Epidermal melanocyte (primary cell): ENCODE measurements around the gene CAPZB.

Experiments
- DNase-seq: peaks from one replicate; pipeline ENCODE4 v3.0.0; 2011; ENCODE audit warnings: low spot score; ENCODE audit not compliant: insufficient read length

Gene CAPZB

DNA sequence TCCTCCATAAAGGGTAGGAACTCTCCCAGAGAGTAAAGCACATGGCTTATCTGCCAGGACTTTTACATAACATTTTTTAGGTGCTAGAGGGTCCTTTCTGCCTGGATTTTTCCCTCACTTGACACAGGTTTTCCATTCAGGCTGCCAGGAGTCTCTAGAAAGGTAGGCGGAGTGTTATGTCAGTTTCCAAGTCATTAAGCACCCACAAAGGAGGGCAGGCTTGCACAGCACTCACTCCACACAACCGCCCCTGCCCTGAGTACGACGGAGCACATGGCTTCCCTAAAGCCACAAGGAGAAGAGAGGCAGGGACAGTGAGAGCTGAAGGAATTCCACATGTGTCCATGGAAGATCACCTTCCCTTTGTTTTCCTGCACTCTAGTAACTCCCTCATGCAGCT lies 55.7 kb downstream of the CAPZB start:
- no peak for DNase-seq

DNA sequence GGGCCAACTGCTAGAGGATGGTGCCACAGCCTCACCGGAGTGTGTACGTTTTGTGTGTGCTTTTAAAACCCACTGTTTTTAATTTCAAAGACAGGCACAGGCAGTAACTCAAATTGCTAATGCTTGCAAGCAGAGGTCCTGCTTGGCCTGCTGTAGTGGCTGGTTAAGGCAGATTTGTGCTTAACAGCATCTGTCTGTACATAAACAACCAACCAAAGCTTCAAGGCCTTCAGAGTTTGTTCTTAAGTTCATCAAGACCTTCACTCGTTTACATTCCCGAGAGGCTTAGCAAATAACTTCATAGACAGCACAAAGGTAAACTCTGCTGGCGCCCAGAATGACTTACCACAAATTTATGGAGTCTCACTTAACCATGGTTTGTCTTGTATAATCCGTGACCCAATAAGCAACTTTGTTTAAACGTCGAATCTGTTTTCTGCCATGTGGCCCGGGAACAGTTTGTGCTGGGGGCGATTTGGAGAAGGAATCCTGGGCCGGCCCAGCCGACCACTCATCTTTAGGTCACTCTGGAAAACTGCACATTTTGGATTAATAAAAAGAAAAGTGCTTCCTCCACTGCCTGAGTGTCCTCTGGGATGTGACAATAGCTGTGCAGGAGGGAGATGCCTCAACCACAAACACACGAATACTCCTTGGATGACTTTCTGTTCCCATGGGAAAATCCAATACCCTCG lies 58.1 kb downstream of the CAPZB start:
- no peak for DNase-seq

- DNase-seq, result no peak
These were observed 58.8 kb downstream of the CAPZB start for GRCh38 chr1:19426294-19427086.

DNA sequence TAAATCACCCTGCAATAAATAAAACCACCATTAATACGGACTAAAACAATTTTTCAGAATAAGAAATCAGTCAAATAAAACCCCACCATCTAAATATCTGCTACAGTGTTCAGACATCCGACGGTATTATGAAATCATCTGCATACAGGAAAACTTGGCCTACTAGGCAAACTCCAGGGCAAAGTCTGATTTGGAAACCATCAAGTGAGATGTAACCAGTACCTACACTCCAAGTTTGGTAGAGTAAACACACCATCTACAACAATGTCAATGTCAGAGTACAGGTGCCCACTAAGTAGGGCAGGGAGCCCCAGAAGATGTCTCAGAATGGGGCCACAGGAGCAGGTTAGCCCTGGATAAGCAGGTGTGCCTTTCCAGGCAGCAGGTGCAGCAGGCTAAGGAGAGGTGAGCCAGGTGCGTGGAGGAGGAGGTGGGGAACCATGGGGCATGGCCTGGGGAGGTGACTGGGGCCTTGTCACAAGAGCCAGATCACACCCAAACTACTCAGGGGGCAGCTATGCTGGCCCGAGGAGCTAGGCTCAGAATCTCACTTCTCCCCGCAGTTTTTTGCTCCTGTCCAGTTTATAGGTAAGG lies 59.6 kb downstream of the CAPZB start:
- DNase-seq, result no peak

- DNase-seq, result no peak
These were observed 60.4 kb downstream of the CAPZB start for GRCh38 chr1:19424651-19425570.

- DNase-seq, result no peak
These were observed 62.2 kb downstream of the CAPZB start for GRCh38 chr1:19423130-19423529.

- no peak for DNase-seq
These were observed 64.0 kb downstream of the CAPZB start for GRCh38 chr1:19421365-19421764.

DNA sequence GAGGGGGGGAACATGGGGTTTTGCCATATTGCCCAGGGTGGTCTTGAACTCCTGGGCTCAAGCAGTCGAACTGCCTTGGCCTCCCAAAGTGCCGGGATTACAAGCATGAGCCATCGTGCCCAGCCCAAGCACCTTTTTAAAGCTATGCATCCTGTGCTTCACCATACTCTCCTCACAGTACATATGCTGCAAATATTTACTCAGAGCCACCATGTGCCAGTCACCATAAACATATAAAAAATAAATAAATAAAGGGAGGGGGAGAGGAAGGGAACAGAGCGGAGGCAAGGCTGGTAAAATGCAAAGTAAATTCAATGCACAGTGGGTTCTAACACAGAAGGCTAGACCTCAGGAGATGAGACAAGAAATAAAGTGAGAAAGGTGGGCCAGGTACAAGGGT lies 64.7 kb downstream of the CAPZB start:
- DNase-seq, result no peak

DNA sequence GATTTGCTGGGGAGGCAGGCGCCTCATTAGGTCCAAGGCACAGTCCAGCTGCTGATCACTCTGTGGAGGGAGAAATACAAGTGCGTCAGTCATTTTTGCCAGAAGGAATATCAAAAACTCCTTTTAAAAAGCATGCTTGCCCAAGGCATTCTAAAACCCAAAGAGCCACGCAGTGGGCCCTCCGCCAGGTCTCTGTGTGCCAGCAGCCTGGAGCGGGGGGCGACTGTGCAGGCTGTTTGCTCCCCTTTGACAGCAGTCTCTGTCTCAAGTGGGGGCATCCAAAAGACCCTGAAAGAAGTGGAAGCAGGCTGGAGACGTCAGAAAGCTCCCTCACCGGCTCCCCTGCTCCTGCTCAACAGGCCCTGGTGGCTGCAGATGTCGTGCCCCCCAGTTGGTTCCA lies 65.6 kb downstream of the CAPZB start:
- no peak for DNase-seq

DNA sequence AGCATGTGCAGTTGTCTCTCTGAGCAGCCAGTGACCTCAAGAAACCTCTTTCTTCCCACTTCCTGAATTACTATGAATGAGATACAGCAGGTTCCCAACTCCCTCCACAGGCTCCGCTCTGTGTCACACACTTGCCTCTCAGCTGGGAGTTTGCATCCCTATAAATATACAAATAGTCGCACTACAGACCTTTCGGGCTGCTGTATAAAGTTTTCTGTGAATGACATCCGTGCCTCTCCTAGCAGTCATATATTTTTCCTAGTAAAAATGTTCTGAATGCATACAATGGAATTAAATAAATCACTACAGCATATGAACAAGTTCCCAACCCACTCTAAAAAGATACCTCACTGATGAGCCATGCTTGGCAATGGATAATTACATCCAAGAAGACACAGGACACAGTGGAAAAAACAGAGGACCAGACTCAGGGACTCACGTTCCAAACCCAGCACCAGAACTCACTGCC lies 66.8 kb downstream of the CAPZB start:
- DNase-seq, result no peak

- no peak for DNase-seq
These were observed 68.3 kb downstream of the CAPZB start for GRCh38 chr1:19416921-19417470.

DNA sequence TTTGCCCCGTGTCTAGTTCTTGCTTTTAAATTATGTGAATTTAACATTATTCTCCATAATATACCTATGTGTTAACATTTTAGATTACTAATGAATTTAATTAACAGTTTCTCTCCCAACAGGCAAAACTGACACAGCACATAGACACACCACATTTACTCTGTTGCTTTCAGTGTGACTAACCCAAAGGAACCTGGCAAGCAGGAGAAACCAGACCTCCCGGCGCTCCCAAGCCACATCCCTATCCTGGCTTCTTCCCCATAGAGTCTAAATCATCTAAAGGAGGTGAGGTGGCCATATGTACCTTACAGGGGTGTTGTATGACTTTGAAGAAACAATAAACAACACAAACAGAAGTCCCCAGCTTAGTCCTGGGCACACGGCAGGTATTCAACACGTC lies 69.2 kb downstream of the CAPZB start:
- DNase-seq, result no peak

GRCh38 chr1:19414515-19415121 lies 70.7 kb downstream of the CAPZB start:
- DNase-seq, result no peak

- DNase-seq, result no peak
These were observed 71.3 kb downstream of the CAPZB start for GRCh38 chr1:19413999-19414398.

- no peak for DNase-seq
These were observed 72.7 kb downstream of the CAPZB start for GRCh38 chr1:19412654-19413053.

GRCh38 chr1:19411612-19412011 lies 73.7 kb downstream of the CAPZB start:
- no peak for DNase-seq

GRCh38 chr1:19410393-19410792 lies 74.9 kb downstream of the CAPZB start:
- no peak for DNase-seq

- no peak for DNase-seq
These were observed 75.6 kb downstream of the CAPZB start for GRCh38 chr1:19409477-19410341.

- no peak for DNase-seq
These were observed 77.7 kb downstream of the CAPZB start for GRCh38 chr1:19407494-19408096.
